Measurements from ENCODE around the gene ZDHHC17. TPM values are rescaled to one million over a fixed set of nuclear protein-coding genes. Genes with fewer than 3 reads are reported as not detected.

ZDHHC17 gene
- total and polyA plus RNA-seq, 2 experiments from 2014 or later: 11.7 to 39.8 TPM

- no peaks in the 10 kb centered on the region for H3K9me2 ChIP-seq (replicated peaks; ENCODE audit: insufficient read depth)
- no peak for DNase-seq (ENCODE audit: low spot score)
- TF ChIP-seq, protein P1, sequence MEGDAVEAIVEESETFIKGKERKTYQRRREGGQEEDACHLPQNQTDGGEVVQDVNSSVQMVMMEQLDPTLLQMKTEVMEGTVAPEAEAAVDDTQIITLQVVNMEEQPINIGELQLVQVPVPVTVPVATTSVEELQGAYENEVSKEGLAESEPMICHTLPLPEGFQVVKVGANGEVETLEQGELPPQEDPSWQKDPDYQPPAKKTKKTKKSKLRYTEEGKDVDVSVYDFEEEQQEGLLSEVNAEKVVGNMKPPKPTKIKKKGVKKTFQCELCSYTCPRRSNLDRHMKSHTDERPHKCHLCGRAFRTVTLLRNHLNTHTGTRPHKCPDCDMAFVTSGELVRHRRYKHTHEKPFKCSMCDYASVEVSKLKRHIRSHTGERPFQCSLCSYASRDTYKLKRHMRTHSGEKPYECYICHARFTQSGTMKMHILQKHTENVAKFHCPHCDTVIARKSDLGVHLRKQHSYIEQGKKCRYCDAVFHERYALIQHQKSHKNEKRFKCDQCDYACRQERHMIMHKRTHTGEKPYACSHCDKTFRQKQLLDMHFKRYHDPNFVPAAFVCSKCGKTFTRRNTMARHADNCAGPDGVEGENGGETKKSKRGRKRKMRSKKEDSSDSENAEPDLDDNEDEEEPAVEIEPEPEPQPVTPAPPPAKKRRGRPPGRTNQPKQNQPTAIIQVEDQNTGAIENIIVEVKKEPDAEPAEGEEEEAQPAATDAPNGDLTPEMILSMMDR (IDR thresholded peaks at IDR 0.05; ENCODE audit: poor library complexity): no peak
- TF ChIP-seq EZH2 (IDR thresholded peaks at IDR 0.05; ENCODE audit: borderline replicate concordance) (no peak), EZH2phosphoT487 (IDR thresholded peaks at IDR 0.05; ENCODE audit: low read depth, severe bottlenecking, unreplicated experiment) (no peak)
- no peak overlapping the region for H3K4me2 ChIP-seq
- no peaks in the 10 kb centered on the region for H3K9me3 ChIP-seq (ENCODE audit: low read depth)
- H3K36me3 ChIP-seq (replicated peaks; ENCODE audit: insufficient read depth, low read depth): no peaks in the 10 kb centered on the region
- no peaks in the 10 kb centered on the region for H3K4me1 ChIP-seq (ENCODE audit: insufficient read depth)
- H3K4me3 ChIP-seq: no peak overlapping the region
- H4K20me1 ChIP-seq (ENCODE audit: insufficient read depth, poor library complexity, severe bottlenecking): no peaks in the 10 kb centered on the region
- H2AFZ ChIP-seq: no peak overlapping the region
- WGBS (ENCODE audit: low lambda C conversion rate, missing lambda C conversion rate): 93% methylated on average over 4 of the region's 4 CpGs
- no peak overlapping the region for H3K27ac ChIP-seq
- peaks cover 3% of the 10 kb centered on the region for H3K79me2 ChIP-seq
- H3K27me3 ChIP-seq: no peaks in the 10 kb centered on the region
These were observed 91.4 kb downstream of the ZDHHC17 start for GRCh38 chr12:76855271-76855670.

DNA sequence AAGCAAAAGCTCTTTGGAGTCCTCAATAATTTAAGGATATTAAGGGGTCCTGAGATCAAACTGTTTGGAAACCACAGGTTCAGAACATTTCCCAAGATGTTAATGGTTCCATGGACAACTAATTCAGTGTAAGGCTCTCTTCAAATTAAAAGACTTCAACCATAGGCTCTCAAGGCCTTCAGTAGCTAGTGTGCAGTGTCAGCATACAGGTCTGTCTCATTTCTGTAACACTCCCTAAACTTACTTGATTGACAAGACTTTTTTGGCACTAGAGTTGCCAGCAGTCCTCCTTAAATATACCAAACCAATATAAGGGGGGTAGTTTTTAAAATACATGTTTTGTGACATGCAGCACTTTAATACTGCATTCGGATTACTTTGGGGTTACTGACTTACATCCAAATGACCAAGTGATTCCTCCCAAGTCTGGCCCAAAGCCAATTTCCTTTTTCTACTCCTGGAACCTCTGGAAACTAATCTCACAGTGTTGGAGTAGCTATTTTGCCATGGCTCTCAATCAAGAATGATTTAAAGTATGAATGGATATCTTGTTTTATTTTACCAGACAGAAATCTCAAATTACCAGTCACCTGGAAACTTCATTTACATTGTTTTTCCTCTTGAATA is 92.2 kb downstream of the ZDHHC17 start:
- WGBS (ENCODE audit: low lambda C conversion rate, missing lambda C conversion rate): 100% methylated on average over 1 of the region's 1 CpG
- Histone ChIP-seq H3K9me2 (replicated peaks; ENCODE audit: insufficient read depth) (no peaks in the 10 kb centered on the region), H4K20me1 (ENCODE audit: insufficient read depth, poor library complexity, severe bottlenecking) (no peaks in the 10 kb centered on the region), H3K79me2 (peaks cover 3% of the 10 kb centered on the region), H3K27me3 (no peaks in the 10 kb centered on the region), H3K4me3 (no peak overlapping the region), H3K4me2 (no peak overlapping the region), H3K9me3 (ENCODE audit: low read depth) (no peaks in the 10 kb centered on the region), H2AFZ (no peak overlapping the region), H3K4me1 (ENCODE audit: insufficient read depth) (no peaks in the 10 kb centered on the region), H3K27ac (no peak overlapping the region), H3K36me3 (replicated peaks; ENCODE audit: insufficient read depth, low read depth) (no peaks in the 10 kb centered on the region)
- no peak for TF ChIP-seq EZH2phosphoT487 (IDR thresholded peaks at IDR 0.05; ENCODE audit: low read depth, severe bottlenecking, unreplicated experiment)
- TF ChIP-seq EZH2 (IDR thresholded peaks at IDR 0.05; ENCODE audit: borderline replicate concordance): no peak
- TF ChIP-seq, protein P1 (IDR thresholded peaks at IDR 0.05; ENCODE audit: poor library complexity): no peak
- DNase-seq (ENCODE audit: low spot score): no peak

GRCh38 chr12:76859611-76860010 is 95.7 kb downstream of the ZDHHC17 start:
- Histone ChIP-seq H3K79me2 (no peaks in the 10 kb centered on the region), H3K36me3 (replicated peaks; ENCODE audit: insufficient read depth, low read depth) (no peaks in the 10 kb centered on the region), H3K9me2 (replicated peaks; ENCODE audit: insufficient read depth) (no peaks in the 10 kb centered on the region), H2AFZ (no peak overlapping the region), H4K20me1 (ENCODE audit: insufficient read depth, poor library complexity, severe bottlenecking) (no peaks in the 10 kb centered on the region), H3K9me3 (ENCODE audit: low read depth) (no peaks in the 10 kb centered on the region), H3K4me1 (ENCODE audit: insufficient read depth) (peaks cover 2% of the 10 kb centered on the region), H3K4me2 (no peak overlapping the region), H3K27ac (peak overlapping the region; percentile 5), H3K4me3 (no peak overlapping the region), H3K27me3 (no peaks in the 10 kb centered on the region)
- no peak for DNase-seq (ENCODE audit: low spot score)
- TF ChIP-seq EZH2 (IDR thresholded peaks at IDR 0.05; ENCODE audit: borderline replicate concordance) (no peak), EZH2phosphoT487 (IDR thresholded peaks at IDR 0.05; ENCODE audit: low read depth, severe bottlenecking, unreplicated experiment) (no peak)
- TF ChIP-seq, protein P1 (IDR thresholded peaks at IDR 0.05; ENCODE audit: poor library complexity): no peak
- 93% methylated on average over 4 of the region's 4 CpGs for WGBS (ENCODE audit: low lambda C conversion rate, missing lambda C conversion rate)

All from hepatocyte (in vitro differentiated cells).